ENCODE data around the gene HNF1B.
"Not testable (repeated sequence)": the region's sequence is repeated elsewhere in the genome, so short reads cannot be mapped to it uniquely, and the experiment has no call there.

HNF1B gene

GRCh38 chr17:37682007-37682406 lies 62.9 kb downstream of the HNF1B start:
- no peak overlapping the region for H3K4me3 ChIP-seq (ENCODE audit: low read depth, low read length)
- TF ChIP-seq, protein P1, sequence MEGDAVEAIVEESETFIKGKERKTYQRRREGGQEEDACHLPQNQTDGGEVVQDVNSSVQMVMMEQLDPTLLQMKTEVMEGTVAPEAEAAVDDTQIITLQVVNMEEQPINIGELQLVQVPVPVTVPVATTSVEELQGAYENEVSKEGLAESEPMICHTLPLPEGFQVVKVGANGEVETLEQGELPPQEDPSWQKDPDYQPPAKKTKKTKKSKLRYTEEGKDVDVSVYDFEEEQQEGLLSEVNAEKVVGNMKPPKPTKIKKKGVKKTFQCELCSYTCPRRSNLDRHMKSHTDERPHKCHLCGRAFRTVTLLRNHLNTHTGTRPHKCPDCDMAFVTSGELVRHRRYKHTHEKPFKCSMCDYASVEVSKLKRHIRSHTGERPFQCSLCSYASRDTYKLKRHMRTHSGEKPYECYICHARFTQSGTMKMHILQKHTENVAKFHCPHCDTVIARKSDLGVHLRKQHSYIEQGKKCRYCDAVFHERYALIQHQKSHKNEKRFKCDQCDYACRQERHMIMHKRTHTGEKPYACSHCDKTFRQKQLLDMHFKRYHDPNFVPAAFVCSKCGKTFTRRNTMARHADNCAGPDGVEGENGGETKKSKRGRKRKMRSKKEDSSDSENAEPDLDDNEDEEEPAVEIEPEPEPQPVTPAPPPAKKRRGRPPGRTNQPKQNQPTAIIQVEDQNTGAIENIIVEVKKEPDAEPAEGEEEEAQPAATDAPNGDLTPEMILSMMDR (IDR thresholded peaks at IDR 0.05; ENCODE audit: low read depth, low read length) = no peak

- H3K4me3 ChIP-seq (ENCODE audit: low read depth, low read length) = not testable (repeated sequence)
Observed at GRCh38 chr17:37679995-37680394, 64.9 kb downstream of the HNF1B start.

DNA sequence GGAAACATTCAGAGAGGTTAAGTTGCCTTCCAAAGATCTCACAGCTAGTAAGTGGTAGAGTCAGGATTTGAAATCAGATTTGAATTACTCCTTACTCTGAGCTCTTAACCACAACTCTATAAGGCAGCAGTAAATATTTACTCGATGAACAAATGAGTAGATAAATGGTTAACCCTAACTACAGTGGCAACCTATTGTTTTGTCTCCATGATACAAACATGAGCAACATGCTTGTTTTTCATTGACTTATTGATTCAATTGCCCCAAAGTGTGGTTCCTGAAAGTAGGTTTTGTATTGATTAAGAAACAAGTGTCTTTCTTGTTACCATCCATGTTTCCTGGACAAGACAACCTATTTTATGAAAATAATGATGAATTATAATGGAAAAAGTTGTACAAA lies 66.8 kb downstream of the HNF1B start:
- H3K4me3 ChIP-seq (ENCODE audit: low read depth, low read length) = no peak overlapping the region
- TF ChIP-seq, protein P1 (IDR thresholded peaks at IDR 0.05; ENCODE audit: low read depth, low read length) = no peak

- no peak overlapping the region for H3K4me3 ChIP-seq (ENCODE audit: low read depth, low read length)
- TF ChIP-seq, protein P1 (IDR thresholded peaks at IDR 0.05; ENCODE audit: low read depth, low read length) = no peak
Observed at GRCh38 chr17:37677021-37677420, 67.8 kb downstream of the HNF1B start.

DNA sequence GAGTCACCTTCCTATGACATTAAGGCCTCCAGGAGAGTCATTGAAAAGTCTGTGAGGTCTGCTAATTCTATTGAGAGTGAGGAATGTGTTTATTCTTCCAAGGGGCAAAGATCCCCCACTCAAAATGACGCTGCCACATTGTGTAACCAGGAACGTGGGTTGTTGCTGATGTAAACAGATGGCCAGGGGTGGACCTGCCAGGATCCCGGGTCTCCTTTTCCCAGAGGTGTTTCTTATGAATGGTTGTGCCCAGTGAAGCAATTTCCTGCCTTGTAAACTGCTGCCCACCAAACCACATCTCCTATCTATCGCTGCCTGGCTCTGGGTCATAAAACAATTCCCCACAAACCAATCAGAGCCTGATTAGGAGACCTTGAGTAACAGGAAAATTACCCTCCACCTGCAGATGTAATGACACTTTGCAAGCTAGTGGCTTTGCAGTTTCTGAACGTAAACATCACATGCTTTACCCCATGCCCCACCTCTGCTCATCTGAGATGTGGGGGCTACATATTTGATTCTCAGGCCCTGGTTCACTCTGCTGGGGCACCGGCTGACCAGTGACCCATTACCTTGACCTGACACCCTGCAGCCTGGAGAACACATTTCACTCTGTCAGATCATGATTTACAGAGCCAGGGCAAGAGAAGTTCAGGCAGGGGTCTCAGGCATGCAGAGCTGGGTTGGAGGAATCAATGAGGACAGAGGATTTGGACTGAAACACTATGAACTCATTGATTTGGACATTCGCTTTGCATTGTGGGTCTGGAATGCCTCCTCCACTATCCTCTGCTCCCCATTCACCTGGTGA lies 68.5 kb downstream of the HNF1B start:
- TF ChIP-seq, protein P1 (IDR thresholded peaks at IDR 0.05; ENCODE audit: low read depth, low read length) = no peak
- H3K4me3 ChIP-seq (ENCODE audit: low read depth, low read length) = no peak overlapping the region

DNA sequence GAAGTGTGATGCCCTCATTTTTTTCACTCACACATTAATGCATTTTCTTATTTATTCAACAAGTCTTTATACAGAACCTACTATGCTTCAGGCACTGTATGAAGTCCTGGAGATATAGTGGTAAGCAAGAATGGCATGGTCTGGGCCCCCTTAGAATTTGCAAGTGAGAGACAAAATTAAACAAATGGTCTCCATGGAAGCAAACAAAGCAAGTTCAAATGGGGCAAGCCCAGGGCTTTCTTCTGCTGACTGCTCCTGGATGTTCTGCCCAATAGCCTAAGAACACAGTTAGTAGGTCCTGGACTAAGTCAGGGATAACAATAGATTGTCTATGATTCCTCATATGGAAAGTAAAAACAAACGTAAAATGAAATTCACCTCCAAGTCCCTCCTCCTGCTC lies 70.3 kb downstream of the HNF1B start:
- no peak overlapping the region for H3K4me3 ChIP-seq (ENCODE audit: low read depth, low read length)
- TF ChIP-seq, protein P1 (IDR thresholded peaks at IDR 0.05; ENCODE audit: low read depth, low read length) = no peak

DNA sequence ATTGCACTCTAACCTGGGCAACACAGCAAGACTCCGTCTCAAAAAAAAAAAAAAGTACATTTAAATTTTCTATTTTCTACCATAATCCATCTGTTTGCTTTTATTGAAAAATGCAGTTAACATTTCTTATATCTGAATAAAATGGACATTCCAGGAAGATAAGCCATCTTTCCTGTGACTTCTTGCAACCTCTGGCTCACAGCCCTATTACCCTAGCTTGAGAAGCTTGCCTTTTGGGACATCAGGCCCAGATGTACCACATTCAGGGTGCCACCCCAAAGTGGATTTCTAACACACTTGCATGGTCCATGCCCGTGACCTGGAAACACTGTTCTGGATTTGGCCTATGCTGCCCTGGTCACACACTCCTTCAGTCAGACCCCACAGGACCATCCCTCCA lies 71.5 kb downstream of the HNF1B start:
- TF ChIP-seq, protein P1 (IDR thresholded peaks at IDR 0.05; ENCODE audit: low read depth, low read length) = no peak
- H3K4me3 ChIP-seq (ENCODE audit: low read depth, low read length) = no peak overlapping the region

Measured in WI38 (cell line).